Sigmoid colon (tissue), 4 donors: ENCODE measurements around the gene PTPRO.

Experiments used
- CTCF ChIP-seq, 4 experiments: fragments of 450-650 bp in 3 of 4; fragments of 200-600 bp in 1 of 4; IDR thresholded peaks; one replicate each; pipeline ENCODE4 v1.5.1; 2016 to 2019; ENCODE audit warnings: antibody characterized with exemption in 4 of 4, mild to moderate bottlenecking in 3 of 4, moderate library complexity in 2 of 4
- EP300 ChIP-seq, 4 donors: sonication (generic); formaldehyde crosslinking; IDR thresholded peaks; one replicate each; pipeline ENCODE4 v1.6.1; 2017; ENCODE audit warnings: antibody characterized with exemption in 4 of 4
- POLR2A ChIP-seq, 2 donors: fragments of 450-650 bp; IDR thresholded peaks; one replicate each; pipeline ENCODE4 v1.6.1; 2016; ENCODE audit warnings: antibody characterized with exemption in 2 of 2, mild to moderate bottlenecking in 2 of 2, moderate library complexity in 2 of 2

GRCh38 chr12:15293731-15294130 is 28.6 kb upstream of the PTPRO start:
- no peak for TF ChIP-seq CTCF (IDR thresholded peaks at IDR 0.05)
- no peak for TF ChIP-seq POLR2A (IDR thresholded peaks at IDR 0.05)
- TF ChIP-seq EP300 (IDR thresholded peaks at IDR 0.05) = no peak
